Choroid plexus epithelial cell (primary cell): ENCODE results near the gene ARHGAP35.
A peak's percentile ranks its signal among the peaks of the same experiment; 100 is the strongest.

Source experiments
- DNase-seq: peaks from one replicate; pipeline ENCODE4 v3.0.0-alpha.2; 2010; ENCODE audit warnings: low read depth
- H3K4me3 ChIP-seq: 2 replicates; pipeline ENCODE4 v1.5.1; 2011; ENCODE audit warnings: low read depth, mild to moderate bottlenecking, control low read depth, low read length, moderate library complexity
- TF ChIP-seq, protein P1 (sequence below): conservative IDR thresholded peaks from 2 replicates; pipeline ENCODE4 v1.5.1; 2011; ENCODE audit warnings: low read depth, mild to moderate bottlenecking, control low read depth, inconsistent platforms, low read length, moderate library complexity

The ARHGAP35 gene

DNA sequence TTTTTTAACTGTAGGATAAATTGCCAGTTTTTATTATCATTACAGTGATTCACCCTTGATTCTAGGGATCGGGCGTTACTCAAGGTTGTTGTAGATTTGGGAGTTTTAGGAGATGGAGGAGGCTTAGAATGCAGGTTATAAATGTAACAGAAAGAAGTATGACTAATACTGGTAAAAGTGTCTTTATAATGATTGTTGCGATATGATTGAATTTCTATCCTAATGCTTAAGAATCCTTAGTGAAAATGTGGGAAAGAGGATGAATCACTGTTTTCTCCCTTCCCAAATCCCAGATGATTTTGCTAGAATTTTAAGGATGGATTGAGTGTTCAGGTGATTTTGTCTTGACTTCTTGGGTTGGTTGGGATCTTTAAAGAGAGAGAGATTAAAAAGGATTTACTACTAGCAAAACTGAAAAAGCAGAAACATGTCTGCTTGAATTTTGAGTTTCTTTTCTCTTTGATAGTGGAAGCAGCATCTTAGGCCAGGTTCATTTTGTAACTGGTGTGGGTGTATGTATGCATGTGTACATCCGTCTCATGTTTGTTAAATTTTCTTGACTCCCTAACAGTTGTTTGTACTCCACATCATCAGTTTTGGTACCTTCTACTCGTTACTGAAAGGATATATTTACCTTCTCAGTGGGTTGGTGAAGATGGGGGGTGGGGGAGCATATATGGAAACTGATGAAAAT, 25.9 kb downstream of the ARHGAP35 start:
- no peak for DNase-seq
- TF ChIP-seq, protein P1, sequence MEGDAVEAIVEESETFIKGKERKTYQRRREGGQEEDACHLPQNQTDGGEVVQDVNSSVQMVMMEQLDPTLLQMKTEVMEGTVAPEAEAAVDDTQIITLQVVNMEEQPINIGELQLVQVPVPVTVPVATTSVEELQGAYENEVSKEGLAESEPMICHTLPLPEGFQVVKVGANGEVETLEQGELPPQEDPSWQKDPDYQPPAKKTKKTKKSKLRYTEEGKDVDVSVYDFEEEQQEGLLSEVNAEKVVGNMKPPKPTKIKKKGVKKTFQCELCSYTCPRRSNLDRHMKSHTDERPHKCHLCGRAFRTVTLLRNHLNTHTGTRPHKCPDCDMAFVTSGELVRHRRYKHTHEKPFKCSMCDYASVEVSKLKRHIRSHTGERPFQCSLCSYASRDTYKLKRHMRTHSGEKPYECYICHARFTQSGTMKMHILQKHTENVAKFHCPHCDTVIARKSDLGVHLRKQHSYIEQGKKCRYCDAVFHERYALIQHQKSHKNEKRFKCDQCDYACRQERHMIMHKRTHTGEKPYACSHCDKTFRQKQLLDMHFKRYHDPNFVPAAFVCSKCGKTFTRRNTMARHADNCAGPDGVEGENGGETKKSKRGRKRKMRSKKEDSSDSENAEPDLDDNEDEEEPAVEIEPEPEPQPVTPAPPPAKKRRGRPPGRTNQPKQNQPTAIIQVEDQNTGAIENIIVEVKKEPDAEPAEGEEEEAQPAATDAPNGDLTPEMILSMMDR, result no peak
- H3K4me3 ChIP-seq, result no peak overlapping the region

DNA sequence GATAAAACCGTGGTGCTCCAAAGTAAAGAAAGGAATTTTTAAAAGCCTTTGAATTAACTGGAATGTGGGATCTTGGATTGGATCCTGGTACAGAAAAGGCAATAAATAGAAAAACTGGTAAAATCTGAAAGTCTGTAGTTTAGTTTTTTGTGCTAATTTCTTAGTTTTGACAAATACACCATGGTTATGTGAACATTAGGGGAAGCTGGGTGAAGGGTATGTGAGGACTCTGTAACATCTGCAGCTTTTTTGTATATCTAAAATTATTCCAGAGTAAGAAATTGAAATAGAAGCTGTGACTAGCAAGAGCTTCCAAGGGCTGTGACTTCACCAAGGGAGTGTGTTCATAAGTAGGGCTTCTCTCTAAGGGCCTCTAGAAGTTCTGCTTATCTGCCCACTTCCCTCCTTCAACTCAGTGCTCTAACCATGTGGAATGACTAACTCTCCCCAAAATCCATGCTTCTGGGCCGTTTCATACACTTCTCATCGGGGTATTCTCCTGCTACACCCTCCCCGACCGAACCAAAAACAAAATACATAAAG, 26.5 kb downstream of the ARHGAP35 start:
- DNase-seq, result no peak
- TF ChIP-seq, protein P1, result no peak
- no peak overlapping the region for H3K4me3 ChIP-seq

DNA sequence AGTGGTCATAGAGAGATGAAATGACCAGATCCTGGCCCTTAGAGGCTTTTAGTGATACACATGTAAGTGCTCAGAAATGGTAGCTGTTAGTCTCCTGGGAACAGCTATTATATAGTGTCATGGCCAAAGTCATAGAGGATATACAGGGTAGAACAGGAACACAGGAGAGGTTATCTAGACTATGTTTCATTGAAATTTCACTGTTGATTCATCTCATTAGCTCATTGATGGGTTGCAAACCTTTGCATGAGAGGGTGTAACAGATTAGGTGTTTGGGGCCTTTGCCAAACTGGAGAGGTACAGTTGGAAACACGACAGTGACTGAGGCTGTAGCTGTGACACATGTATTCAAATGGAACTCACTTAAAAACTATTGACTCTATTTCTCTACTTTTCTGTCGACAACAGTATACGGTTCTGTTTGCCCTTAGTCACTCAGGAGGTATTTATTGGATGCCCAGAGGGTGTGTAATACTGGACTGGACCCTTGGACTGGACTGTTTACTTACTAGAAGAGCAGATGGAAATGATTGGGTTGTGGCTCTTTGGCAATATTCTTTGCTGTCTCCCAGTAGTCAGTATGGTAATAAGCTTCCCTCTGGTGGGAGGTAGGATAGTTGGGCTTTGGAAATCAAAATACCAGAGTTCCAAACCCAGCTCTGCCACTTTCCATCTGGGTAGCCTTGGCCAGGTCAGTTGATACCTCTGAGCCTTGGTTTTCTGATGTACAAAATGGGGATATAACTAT, 29.8 kb downstream of the ARHGAP35 start:
- TF ChIP-seq, protein P1, result peak; percentile 11
- peak; percentile 82 for DNase-seq
- H3K4me3 ChIP-seq, result no peak overlapping the region

DNA sequence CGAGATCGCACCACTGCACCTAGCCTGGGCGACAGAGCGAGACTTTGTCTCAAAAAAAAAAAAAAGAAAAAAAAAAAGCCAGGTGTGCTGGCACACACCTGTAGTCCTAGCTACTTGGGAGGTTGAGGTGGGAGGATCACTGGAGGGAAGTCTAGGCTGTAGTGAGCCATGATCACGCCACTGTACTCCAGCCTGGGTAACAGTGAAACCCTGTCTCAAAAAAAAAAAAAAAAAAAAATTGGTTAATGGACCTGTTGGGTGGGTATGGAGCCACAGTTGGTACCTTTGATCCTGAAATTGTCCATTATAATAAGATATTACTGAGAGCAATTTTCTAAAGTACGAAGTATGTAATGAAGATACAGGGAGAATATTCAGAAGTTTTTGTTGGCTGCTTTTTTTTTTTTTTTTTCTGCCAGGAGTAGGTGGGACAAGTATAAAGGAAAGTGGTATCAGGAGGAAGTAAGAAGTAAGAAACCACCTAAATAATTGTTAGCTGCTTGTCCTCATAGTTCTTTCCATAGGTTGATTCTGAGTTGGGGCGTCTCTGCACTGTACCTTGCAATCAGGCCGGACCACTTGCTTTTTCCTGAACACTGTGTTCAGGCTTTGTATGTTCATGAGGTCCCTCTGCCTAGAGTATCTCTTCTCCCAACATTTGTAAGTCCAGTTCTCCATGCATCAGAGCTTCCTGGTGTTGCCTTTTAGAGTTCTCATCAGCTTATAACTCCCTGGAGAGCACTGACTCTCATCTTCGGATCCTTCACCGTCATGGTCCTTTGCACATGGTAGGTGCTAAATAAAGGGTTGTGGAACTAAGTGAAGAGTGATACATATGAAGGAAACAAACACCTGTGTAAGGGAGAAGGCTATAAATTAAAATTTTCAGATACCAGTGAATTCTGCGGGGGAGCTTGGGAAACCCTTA, 31.7 kb downstream of the ARHGAP35 start:
- H3K4me3 ChIP-seq, result no peak overlapping the region
- TF ChIP-seq, protein P1, result no peak
- no peak for DNase-seq

DNA sequence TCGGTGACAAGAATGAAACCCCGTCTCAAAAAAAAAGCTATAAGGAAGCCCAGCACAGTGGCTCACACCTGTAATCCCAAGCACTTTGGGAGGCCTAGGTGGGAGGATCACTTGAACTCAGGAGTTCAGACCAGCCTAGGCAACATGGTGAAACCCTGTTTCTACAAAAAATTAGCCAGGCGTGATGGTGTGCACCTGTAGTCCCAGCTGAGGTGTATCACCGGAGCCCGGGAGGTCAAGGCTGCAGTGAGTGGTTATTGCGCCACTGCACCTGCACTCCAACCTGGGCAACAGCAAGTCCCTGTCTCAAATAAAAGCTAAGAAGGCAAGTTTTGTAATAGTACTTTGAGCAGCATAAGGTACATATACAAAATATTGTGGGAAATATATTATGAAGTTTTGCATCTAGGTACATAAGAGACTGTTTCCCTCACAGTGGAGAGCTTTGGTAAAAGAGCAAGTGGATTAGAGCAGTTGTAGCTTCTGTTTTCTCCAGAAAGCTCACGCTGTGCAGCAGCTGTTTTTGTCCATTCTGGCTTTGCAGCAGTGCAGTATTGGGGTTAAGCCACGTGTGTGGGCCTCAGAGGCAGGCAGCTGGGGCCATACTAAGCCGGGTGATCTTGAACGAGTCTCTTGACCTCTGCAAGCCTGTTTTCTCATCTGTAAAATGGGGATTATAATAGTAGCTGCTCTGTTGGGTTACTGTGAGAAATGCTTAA, 35.4 kb downstream of the ARHGAP35 start:
- peak; percentile 61 for DNase-seq
- TF ChIP-seq, protein P1, result no peak
- H3K4me3 ChIP-seq, result no peak overlapping the region

DNA sequence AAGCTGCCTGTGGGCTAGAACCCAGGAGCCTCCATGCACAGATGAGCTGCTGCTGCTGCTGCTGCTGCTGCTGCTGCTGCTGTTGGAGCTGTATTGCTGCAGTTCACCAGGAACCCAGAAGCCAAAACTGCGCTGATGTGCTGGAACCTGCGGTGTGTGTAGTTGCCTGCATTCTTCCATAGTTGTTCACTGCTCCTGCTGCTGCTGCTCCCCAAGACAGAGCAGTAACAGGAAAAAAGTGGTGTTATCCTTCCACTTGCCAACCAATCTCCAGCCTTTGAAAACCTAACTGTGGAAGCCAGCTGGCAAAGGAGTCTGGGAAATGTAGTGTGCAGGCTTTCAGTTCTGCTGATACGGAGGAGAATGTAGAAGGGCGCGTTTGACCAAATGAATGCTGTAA, 37.9 kb downstream of the ARHGAP35 start:
- DNase-seq, result peak; percentile 76
- TF ChIP-seq, protein P1, result no peak
- no peak overlapping the region for H3K4me3 ChIP-seq
